HepG2 (cell line): ENCODE results near the gene DBNDD1. TPM values are rescaled to one million over a fixed set of nuclear protein-coding genes. Genes with fewer than 3 reads are reported as not detected.
A peak's percentile ranks its signal among the peaks of the same experiment; 100 is the strongest.

ENCODE experiments used
- CBX5 ChIP-seq: sonication (generic); formaldehyde crosslinking; IDR thresholded peaks from 2 replicates; pipeline ENCODE4 v1.4.0; 2020; ENCODE audit warnings: missing genetic modification reagents, borderline replicate concordance
- CHD4 ChIP-seq: fragments of 200-600 bp; sonication (generic); IDR thresholded peaks from 2 replicates; pipeline ENCODE4 v1.7.0; 2017; ENCODE audit warnings: mild to moderate bottlenecking, low read length, borderline replicate concordance
- DPF2 ChIP-seq: sonication (generic); formaldehyde crosslinking; IDR thresholded peaks from 2 replicates; pipeline ENCODE4 v1.4.0; 2020; ENCODE audit warnings: mild to moderate bottlenecking, low read depth, missing genetic modification reagents, borderline replicate concordance
- EEA1 ChIP-seq: sonication (generic); formaldehyde crosslinking; IDR thresholded peaks from 2 replicates; pipeline ENCODE4 v1.5.1; 2020; ENCODE audit warnings: mild to moderate bottlenecking, missing genetic modification reagents, borderline replicate concordance
- EP300 ChIP-seq, 3 experiments: sonication (generic) in 1 of 3; formaldehyde crosslinking in 1 of 3; IDR thresholded peaks; 2 replicates each; pipeline versions ENCODE4 v1.5.1 to v1.6.1; 2011 to 2020; ENCODE audit warnings: low read depth in 2 of 3, low read length in 2 of 3, borderline replicate concordance in 1 of 3, improper control_type of control experiment in 1 of 3, mild to moderate bottlenecking in 1 of 3, missing genetic modification reagents in 1 of 3, moderate library complexity in 1 of 3
- FOXA1 ChIP-seq, 2 experiments: fragments of 450-650 bp in 1 of 2; sonication (generic) in 1 of 2; formaldehyde crosslinking in 1 of 2; IDR thresholded peaks; 2 replicates each; pipeline versions ENCODE4 v1.4.0 to v1.6.1; 2016 to 2020; ENCODE audit warnings: missing genetic modification reagents in 1 of 2
- PLRG1 ChIP-seq: fragments of 450-650 bp; conservative IDR thresholded peaks from 2 replicates; pipeline ENCODE4 v1.6.1; 2016
- PPARG ChIP-seq: conservative IDR thresholded peaks from 2 replicates; pipeline ENCODE4 v1.6.1; 2016; ENCODE audit warnings: missing biosample characterization, missing genetic modification reagents
- SALL1 ChIP-seq: sonication (generic); formaldehyde crosslinking; IDR thresholded peaks from 2 replicates; pipeline ENCODE4 v1.8.0; 2022; ENCODE audit warnings: mild to moderate bottlenecking, missing genetic modification reagents
- SOX6 ChIP-seq, 2 experiments: fragments of 450-650 bp in 1 of 2; sonication (generic) in 1 of 2; formaldehyde crosslinking in 1 of 2; IDR thresholded peaks; 2 replicates each; pipeline versions ENCODE4 v1.4.0 to v1.6.1; 2017 to 2020; ENCODE audit warnings: antibody characterized with exemption in 1 of 2, mild to moderate bottlenecking in 1 of 2, missing genetic modification reagents in 1 of 2
- SP5 ChIP-seq: IDR thresholded peaks from 2 replicates; pipeline ENCODE4 v1.6.1; 2016; ENCODE audit warnings: low read depth, borderline replicate concordance
- SRY ChIP-seq: sonication (generic); formaldehyde crosslinking; IDR thresholded peaks from 2 replicates; pipeline ENCODE4 v1.8.0; 2022; ENCODE audit warnings: mild to moderate bottlenecking, missing genetic modification reagents
- TOPORS ChIP-seq: sonication (generic); formaldehyde crosslinking; IDR thresholded peaks from 2 replicates; pipeline ENCODE4 v1.8.0; 2023; ENCODE audit warnings: mild to moderate bottlenecking, missing genetic modification reagents
- ZIK1 ChIP-seq: sonication (generic); formaldehyde crosslinking; IDR thresholded peaks from 2 replicates; pipeline ENCODE4 v1.5.0; 2020; ENCODE audit warnings: mild to moderate bottlenecking, low read depth, missing genetic modification reagents, borderline replicate concordance
- ZNF337 ChIP-seq: sonication (generic); formaldehyde crosslinking; IDR thresholded peaks from 2 replicates; pipeline ENCODE4 v1.5.1; 2020; ENCODE audit warnings: missing genetic modification reagents, low read depth, mild to moderate bottlenecking, borderline replicate concordance
- ZNF703 ChIP-seq: sonication (generic); formaldehyde crosslinking; IDR thresholded peaks from 2 replicates; pipeline ENCODE4 v1.5.1; 2020; ENCODE audit warnings: missing genetic modification reagents, mild to moderate bottlenecking, moderate library complexity, borderline replicate concordance
- polyA plus RNA-seq, 8 experiments: library from polyadenylated mRNA; depleted of rRNA in 3 of 8; stranded (reverse) in 7 of 8; unstranded in 1 of 8; fragments of >200 nt; fragmentation: Illumina TruSeq in 4 of 8; extraction: Trizol in 4 of 8; gene quantifications; 2 replicates each; pipeline versions ENCODE4 v1.2.1 to v1.2.3, GENCODE V29; 2011 to 2016; ENCODE audit warnings: low read depth in 4 of 8, missing spikeins in 1 of 8, mixed read lengths in 1 of 8; ENCODE audit not compliant: insufficient read depth in 1 of 8
- total RNA-seq, 5 experiments: library from RNA; depleted of rRNA; stranded (reverse); fragments of >200 nt; fragmentation: Illumina TruSeq; extraction: Trizol; gene quantifications; 2 replicates each; pipeline ENCODE4 v1.2.3, GENCODE V29; 2016; ENCODE audit warnings: low read depth in 1 of 5
- TF ChIP-seq, protein P1 (sequence below): sonication (generic); formaldehyde crosslinking; IDR thresholded peaks from 2 replicates; pipeline ENCODE4 v1.4.0; 2020; ENCODE audit warnings: mild to moderate bottlenecking, low read depth, missing genetic modification reagents
- TF ChIP-seq, protein P2 (sequence below): IDR thresholded peaks from 2 replicates; pipeline ENCODE4 v1.6.1; 2016; ENCODE audit warnings: missing compliant biosample characterization, missing genetic modification reagents, borderline replicate concordance
- TF ChIP-seq, protein P3 (sequence below): sonication (generic); formaldehyde crosslinking; IDR thresholded peaks from 2 replicates; pipeline ENCODE4 v1.5.0; 2020; ENCODE audit warnings: mild to moderate bottlenecking, missing genetic modification reagents, borderline replicate concordance
- TF ChIP-seq, protein P4 (sequence below): sonication (generic); formaldehyde crosslinking; IDR thresholded peaks from 2 replicates; pipeline ENCODE4 v1.8.1; 2023; ENCODE audit warnings: mild to moderate bottlenecking, missing genetic modification reagents, borderline replicate concordance

The DBNDD1 gene
- total and polyA plus RNA-seq, 2 of the 13 experiments (the other 11 are each of a cell fraction or from before 2014, with no cell fraction given) = 17.0 to 40.4 TPM

DNA sequence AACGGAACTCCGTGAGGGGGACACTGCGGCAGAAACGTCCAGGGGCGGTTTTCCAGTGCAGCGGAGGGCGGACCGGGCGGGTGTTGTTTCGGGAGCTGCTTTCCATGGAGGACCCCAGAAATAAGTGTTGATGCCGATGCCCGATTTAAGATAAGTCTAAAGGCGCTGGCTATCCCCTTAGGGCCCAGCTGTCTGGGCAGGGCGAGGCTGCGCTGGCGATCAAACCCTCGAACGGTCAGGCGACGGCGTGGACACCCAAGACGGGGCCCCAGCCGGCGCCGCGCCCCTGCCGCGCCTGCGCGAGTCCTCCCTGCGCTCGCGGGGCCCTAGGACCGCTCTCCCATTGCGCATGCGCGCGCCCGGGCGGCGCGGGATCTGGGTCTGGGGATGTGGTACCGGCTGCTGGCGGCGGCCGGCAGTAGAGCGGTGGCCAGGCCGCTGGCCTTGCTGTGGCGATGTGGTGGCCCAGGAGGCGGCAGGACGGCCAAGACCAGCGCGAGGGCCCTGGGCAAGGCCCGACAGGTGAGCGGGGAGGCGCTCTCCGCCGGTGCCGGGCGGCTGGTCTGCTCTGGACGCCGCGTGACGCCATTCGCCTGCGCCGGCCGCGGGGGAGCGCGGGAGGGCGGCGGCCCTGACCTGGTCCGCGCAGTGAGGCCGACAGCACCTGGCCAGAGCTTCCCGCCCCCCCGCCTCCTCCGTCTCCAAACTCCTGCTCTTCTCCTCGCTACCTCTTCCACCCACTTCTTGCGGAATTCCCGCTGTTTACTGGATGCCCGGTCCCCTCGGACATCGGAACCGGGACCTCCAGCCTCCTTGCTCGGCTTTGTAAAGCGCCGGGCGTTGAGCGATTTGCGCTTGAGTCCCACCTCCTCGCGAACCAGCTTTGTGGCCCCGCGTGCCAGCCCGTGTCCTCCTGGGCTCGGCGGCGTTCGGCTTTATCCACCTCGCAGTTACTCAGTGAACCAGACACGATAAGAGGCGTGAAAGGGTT, 46.7 kb downstream of the DBNDD1 start (continued):
- TF ChIP-seq ZIK1 (no peak), EP300 (IDR thresholded peaks at IDR 0.05; ENCODE audit: low read depth in 2 of 2, low read length in 2 of 2) (peak in 1 of 2 experiments; percentile 47; a peak in 1 of 4 replicates), EP300 (CRISPR knock-in tag; IDR thresholded peaks at IDR 0.05; ENCODE audit: borderline replicate concordance) (no peak), ZNF703 (CRISPR knock-in tag) (0 out of 2 replicates have a peak, but pooled peaks have one; percentile 32), SP5 (peak; percentile 60), PPARG (CRISPR knock-in tag) (peak; percentile 49; the same call in 1 of the 2 replicates), CBX5 (CRISPR knock-in tag) (no peak), SRY (CRISPR knock-in tag) (no peak), DPF2 (CRISPR knock-in tag) (no peak), EEA1 (CRISPR knock-in tag) (peak; percentile 98; the same call in 1 of the 2 replicates), SALL1 (CRISPR knock-in tag) (peak; percentile 7; the same call in 1 of the 2 replicates), FOXA1 (IDR thresholded peaks at IDR 0.05) (no peak), FOXA1 (CRISPR knock-in tag; IDR thresholded peaks at IDR 0.05) (no peak), SOX6 (IDR thresholded peaks at IDR 0.05) (no peak), SOX6 (CRISPR knock-in tag; IDR thresholded peaks at IDR 0.05) (peak; percentile 36; the same call in 1 of the 2 replicates), ZNF337 (CRISPR knock-in tag) (peak; percentile 57; the same call in 1 of the 2 replicates), TOPORS (peak; percentile 89), CHD4 (no peak), PLRG1 (no peak)
- TF ChIP-seq, protein P1, sequence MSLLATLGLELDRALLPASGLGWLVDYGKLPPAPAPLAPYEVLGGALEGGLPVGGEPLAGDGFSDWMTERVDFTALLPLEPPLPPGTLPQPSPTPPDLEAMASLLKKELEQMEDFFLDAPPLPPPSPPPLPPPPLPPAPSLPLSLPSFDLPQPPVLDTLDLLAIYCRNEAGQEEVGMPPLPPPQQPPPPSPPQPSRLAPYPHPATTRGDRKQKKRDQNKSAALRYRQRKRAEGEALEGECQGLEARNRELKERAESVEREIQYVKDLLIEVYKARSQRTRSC (CRISPR knock-in tag) = no peak; the same call in 1 of the 2 replicates
- TF ChIP-seq, protein P2, sequence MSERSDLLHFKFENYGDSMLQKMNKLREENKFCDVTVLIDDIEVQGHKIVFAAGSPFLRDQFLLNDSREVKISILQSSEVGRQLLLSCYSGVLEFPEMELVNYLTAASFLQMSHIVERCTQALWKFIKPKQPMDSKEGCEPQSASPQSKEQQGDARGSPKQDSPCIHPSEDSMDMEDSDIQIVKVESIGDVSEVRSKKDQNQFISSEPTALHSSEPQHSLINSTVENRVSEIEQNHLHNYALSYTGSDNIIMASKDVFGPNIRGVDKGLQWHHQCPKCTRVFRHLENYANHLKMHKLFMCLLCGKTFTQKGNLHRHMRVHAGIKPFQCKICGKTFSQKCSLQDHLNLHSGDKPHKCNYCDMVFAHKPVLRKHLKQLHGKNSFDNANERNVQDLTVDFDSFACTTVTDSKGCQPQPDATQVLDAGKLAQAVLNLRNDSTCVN (CRISPR knock-in tag) = peak; percentile 9; the same call in 1 of the 2 replicates
- TF ChIP-seq, protein P3, sequence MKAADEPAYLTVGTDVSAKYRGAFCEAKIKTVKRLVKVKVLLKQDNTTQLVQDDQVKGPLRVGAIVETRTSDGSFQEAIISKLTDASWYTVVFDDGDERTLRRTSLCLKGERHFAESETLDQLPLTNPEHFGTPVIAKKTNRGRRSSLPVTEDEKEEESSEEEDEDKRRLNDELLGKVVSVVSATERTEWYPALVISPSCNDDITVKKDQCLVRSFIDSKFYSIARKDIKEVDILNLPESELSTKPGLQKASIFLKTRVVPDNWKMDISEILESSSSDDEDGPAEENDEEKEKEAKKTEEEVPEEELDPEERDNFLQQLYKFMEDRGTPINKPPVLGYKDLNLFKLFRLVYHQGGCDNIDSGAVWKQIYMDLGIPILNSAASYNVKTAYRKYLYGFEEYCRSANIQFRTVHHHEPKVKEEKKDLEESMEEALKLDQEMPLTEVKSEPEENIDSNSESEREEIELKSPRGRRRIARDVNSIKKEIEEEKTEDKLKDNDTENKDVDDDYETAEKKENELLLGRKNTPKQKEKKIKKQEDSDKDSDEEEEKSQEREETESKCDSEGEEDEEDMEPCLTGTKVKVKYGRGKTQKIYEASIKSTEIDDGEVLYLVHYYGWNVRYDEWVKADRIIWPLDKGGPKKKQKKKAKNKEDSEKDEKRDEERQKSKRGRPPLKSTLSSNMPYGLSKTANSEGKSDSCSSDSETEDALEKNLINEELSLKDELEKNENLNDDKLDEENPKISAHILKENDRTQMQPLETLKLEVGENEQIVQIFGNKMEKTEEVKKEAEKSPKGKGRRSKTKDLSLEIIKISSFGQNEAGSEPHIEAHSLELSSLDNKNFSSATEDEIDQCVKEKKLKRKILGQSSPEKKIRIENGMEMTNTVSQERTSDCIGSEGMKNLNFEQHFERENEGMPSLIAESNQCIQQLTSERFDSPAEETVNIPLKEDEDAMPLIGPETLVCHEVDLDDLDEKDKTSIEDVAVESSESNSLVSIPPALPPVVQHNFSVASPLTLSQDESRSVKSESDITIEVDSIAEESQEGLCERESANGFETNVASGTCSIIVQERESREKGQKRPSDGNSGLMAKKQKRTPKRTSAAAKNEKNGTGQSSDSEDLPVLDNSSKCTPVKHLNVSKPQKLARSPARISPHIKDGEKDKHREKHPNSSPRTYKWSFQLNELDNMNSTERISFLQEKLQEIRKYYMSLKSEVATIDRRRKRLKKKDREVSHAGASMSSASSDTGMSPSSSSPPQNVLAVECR (CRISPR knock-in tag) = peak; percentile 98
- TF ChIP-seq, protein P4, sequence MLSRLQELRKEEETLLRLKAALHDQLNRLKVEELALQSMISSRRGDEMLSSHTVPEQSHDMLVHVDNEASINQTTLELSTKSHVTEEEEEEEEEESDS (CRISPR knock-in tag) = no peak
